HepG2 (cell line): ENCODE measurements around the gene C9orf40. TPM values are rescaled to one million over a fixed set of nuclear protein-coding genes. Genes with fewer than 3 reads are reported as not detected.

Experiments
- AFF4 ChIP-seq: sonication (generic); formaldehyde crosslinking; IDR thresholded peaks from 2 replicates; pipeline ENCODE4 v1.4.0; 2020; ENCODE audit warnings: missing genetic modification reagents
- DMAP1 ChIP-seq: IDR thresholded peaks from 2 replicates; pipeline ENCODE4 v1.6.1; 2016
- KDM3A ChIP-seq: IDR thresholded peaks from 2 replicates; pipeline ENCODE4 v1.6.1; 2018; ENCODE audit warnings: low read depth, missing compliant biosample characterization
- KLF6 ChIP-seq: IDR thresholded peaks from 2 replicates; pipeline ENCODE4 v1.8.0; 2016; ENCODE audit warnings: missing biosample characterization, missing genetic modification reagents
- MAFG ChIP-seq: sonication (generic); formaldehyde crosslinking; IDR thresholded peaks from 2 replicates; pipeline ENCODE4 v1.5.1; 2020; ENCODE audit warnings: mild to moderate bottlenecking, missing genetic modification reagents
- PBX2 ChIP-seq: IDR thresholded peaks from 2 replicates; pipeline ENCODE4 v1.6.1; 2016; ENCODE audit warnings: control low read depth
- PLSCR1 ChIP-seq: sonication (generic); formaldehyde crosslinking; IDR thresholded peaks from 2 replicates; pipeline ENCODE4 v1.5.0; 2020; ENCODE audit warnings: missing genetic modification reagents, mild to moderate bottlenecking, borderline replicate concordance
- POLR2A ChIP-seq, 2 experiments: IDR thresholded peaks; 2 replicates each; pipeline ENCODE4 v1.6.1; 2011; ENCODE audit warnings: low read depth in 2 of 2, low read length in 2 of 2, mild to moderate bottlenecking in 1 of 2, moderate library complexity in 1 of 2; ENCODE audit not compliant: insufficient read depth in 1 of 2
- PRDM4 ChIP-seq: sonication (generic); formaldehyde crosslinking; IDR thresholded peaks from 2 replicates; pipeline ENCODE4 v1.9.0; 2021; ENCODE audit warnings: missing genetic modification reagents, borderline replicate concordance
- RNF2 ChIP-seq: fragments of 450-650 bp; conservative IDR thresholded peaks from 2 replicates; pipeline ENCODE4 v1.6.1; 2016; ENCODE audit warnings: low read depth
- ZNF343 ChIP-seq: sonication (generic); formaldehyde crosslinking; IDR thresholded peaks from 2 replicates; pipeline ENCODE4 v1.4.0; 2020; ENCODE audit warnings: mild to moderate bottlenecking, missing genetic modification reagents
- ZNF383 ChIP-seq: sonication (generic); formaldehyde crosslinking; IDR thresholded peaks from 2 replicates; pipeline ENCODE4 v1.4.0; 2020; ENCODE audit warnings: missing genetic modification reagents, mild to moderate bottlenecking, borderline replicate concordance
- ZNF431 ChIP-seq: sonication (generic); formaldehyde crosslinking; IDR thresholded peaks from 2 replicates; pipeline ENCODE4 v1.9.0; 2022; ENCODE audit warnings: missing genetic modification reagents, low read depth, mild to moderate bottlenecking, borderline replicate concordance
- ZNF574 ChIP-seq: sonication (generic); formaldehyde crosslinking; IDR thresholded peaks from 2 replicates; pipeline ENCODE4 v1.4.0; 2020; ENCODE audit warnings: missing genetic modification reagents
- ZNF740 ChIP-seq: sonication (generic); formaldehyde crosslinking; IDR thresholded peaks from 2 replicates; pipeline ENCODE4 v1.4.0; 2020; ENCODE audit warnings: missing genetic modification reagents
- ZSCAN12 ChIP-seq: sonication (generic); formaldehyde crosslinking; IDR thresholded peaks from 2 replicates; pipeline ENCODE4 v1.9.0; 2021; ENCODE audit warnings: mild to moderate bottlenecking, missing genetic modification reagents
- ZSCAN31 ChIP-seq: sonication (generic); formaldehyde crosslinking; IDR thresholded peaks from 2 replicates; pipeline ENCODE4 v1.5.0; 2020; ENCODE audit warnings: low read depth, mild to moderate bottlenecking, missing genetic modification reagents
- polyA plus RNA-seq, 8 experiments: library from polyadenylated mRNA; depleted of rRNA in 3 of 8; stranded (reverse) in 7 of 8; unstranded in 1 of 8; fragments of >200 nt; fragmentation: Illumina TruSeq in 4 of 8; extraction: Trizol in 4 of 8; gene quantifications; 2 replicates each; pipeline versions ENCODE4 v1.2.1 to v1.2.3, GENCODE V29; 2011 to 2016; ENCODE audit warnings: low read depth in 4 of 8, missing spikeins in 1 of 8, mixed read lengths in 1 of 8; ENCODE audit not compliant: insufficient read depth in 1 of 8
- total RNA-seq, 5 experiments: library from RNA; depleted of rRNA; stranded (reverse); fragments of >200 nt; fragmentation: Illumina TruSeq; extraction: Trizol; gene quantifications; 2 replicates each; pipeline ENCODE4 v1.2.3, GENCODE V29; 2016; ENCODE audit warnings: low read depth in 1 of 5

Gene C9orf40
- total and polyA plus RNA-seq, 2 of the 13 experiments (the other 11 are each of a cell fraction or from before 2014, with no cell fraction given), result 3.0 to 13.5 TPM

- TF ChIP-seq DMAP1 (CRISPR knock-in tag) (peak; percentile 91), KLF6 (peak; percentile 21; the same call in 1 of the 2 replicates), AFF4 (CRISPR knock-in tag) (no peak), KDM3A (CRISPR knock-in tag) (peak; percentile 49; the same call in 1 of the 2 replicates), MAFG (CRISPR knock-in tag) (no peak), PBX2 (CRISPR knock-in tag) (no peak), PRDM4 (CRISPR knock-in tag) (no peak), PLSCR1 (CRISPR knock-in tag) (peak; percentile 92; the same call in 1 of the 2 replicates), POLR2A (IDR thresholded peaks at IDR 0.05; ENCODE audit: insufficient read depth in 1 of 2, low read depth in 2 of 2, low read length in 2 of 2) (peak; percentile 42 to 67; a peak in 3 of 4 replicates), ZNF740 (no peak), ZNF383 (CRISPR knock-in tag) (no peak), ZNF343 (CRISPR knock-in tag) (peak; percentile 77), RNF2 (peak; percentile 78), ZSCAN12 (peak; percentile 92; the same call in 1 of the 2 replicates), ZSCAN31 (CRISPR knock-in tag) (peak; percentile 53), ZNF574 (CRISPR knock-in tag) (peak; percentile 79), ZNF431 (CRISPR knock-in tag) (0 out of 2 replicates have a peak, but pooled peaks have one; percentile 35)
These were observed at the start of gene C9orf40 (continued) for GRCh38 chr9:74952201-74953151.
